ENCODE data around the gene SLC7A1.

DNA sequence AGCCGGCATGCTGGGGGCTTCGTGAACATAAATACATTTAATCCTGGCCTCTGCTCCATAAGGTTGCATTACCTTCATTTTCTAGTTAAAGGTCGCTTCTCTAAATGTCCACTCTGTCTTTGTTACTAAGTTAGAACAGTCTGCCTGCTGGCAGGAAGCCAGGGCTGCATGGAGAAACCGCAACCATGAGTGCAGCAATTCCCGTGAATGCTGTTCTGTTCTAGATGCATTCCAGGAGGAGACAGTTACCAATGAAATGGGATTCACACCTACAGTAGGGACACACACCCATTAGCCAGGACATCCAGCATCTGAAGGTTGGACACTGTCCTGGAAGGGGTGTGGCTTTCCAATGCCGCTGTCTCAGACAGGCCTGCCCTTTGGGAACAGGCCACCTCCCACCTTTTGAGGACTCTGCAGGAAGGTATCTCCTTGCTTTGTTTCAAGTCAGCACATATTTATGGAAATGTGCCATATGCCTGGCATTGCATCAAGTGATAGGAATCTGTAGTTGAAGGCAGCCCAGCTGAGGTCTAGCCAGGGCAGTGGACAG is 129.7 kb downstream of the SLC7A1 start:
- TF ChIP-seq CTCF (IDR thresholded peaks at IDR 0.05), result no peak
- TF ChIP-seq POLR2A (IDR thresholded peaks at IDR 0.05), result no peak
